ENCODE data around the gene MXD4. TPM values are rescaled to one million over a fixed set of nuclear protein-coding genes. Genes with fewer than 3 reads are reported as not detected.

MXD4 gene
- total RNA-seq, 1 experiment from 2014 or later: 18.9 TPM

- Histone ChIP-seq H3F3A (ENCODE audit: low read length, unreplicated experiment) (no peaks in the 10 kb centered on the region), H3K36me3 (ENCODE audit: low read depth, low read length) (no peaks in the 10 kb centered on the region), H3K9me2 (replicated peaks; ENCODE audit: low read length) (no peaks in the 10 kb centered on the region), H3K4me1 (ENCODE audit: insufficient read depth, low read length) (no peaks in the 10 kb centered on the region), H3K4me3 (ENCODE audit: low read length) (no peak overlapping the region), H3K27me3 (ENCODE audit: low read length) (no peaks in the 10 kb centered on the region), H3K27ac (ENCODE audit: low read length) (no peak overlapping the region), H3K4me2 (ENCODE audit: low read length) (no peak overlapping the region), H3K9ac (ENCODE audit: low read length) (no peak overlapping the region), H3K9me3 (ENCODE audit: low read length) (no peaks in the 10 kb centered on the region), H2AFZ (ENCODE audit: low read length) (no peak overlapping the region), H4K20me1 (ENCODE audit: low read length) (no peaks in the 10 kb centered on the region), H3K79me2 (ENCODE audit: low read length) (no peaks in the 10 kb centered on the region)
- no peak for ATAC-seq
- no peak for DNase-seq
- TF ChIP-seq EZH2 (IDR thresholded peaks at IDR 0.05; ENCODE audit: low read length, unreplicated experiment) (no peak), CTCF (conservative IDR thresholded peaks at IDR 0.05; ENCODE audit: low read depth, low read length) (no peak), EZH2phosphoT487 (IDR thresholded peaks at IDR 0.05; ENCODE audit: borderline replicate concordance, low read length) (no peak)
- ChIA-PET CTCF (no interaction called here), POLR2A (ENCODE audit: unreplicated experiment) (no interaction called here)
- BruUV-seq (replicated peaks): no TSS peak
- intact Hi-C loops (cut with micrococcal nuclease): no loop called here
Observed at GRCh38 chr4:2253160-2254084, 8.5 kb downstream of the MXD4 start.

- Histone ChIP-seq H3K36me3 (ENCODE audit: low read depth, low read length) (no peaks in the 10 kb centered on the region), H3K9me2 (replicated peaks; ENCODE audit: low read length) (no peaks in the 10 kb centered on the region), H3K4me1 (ENCODE audit: insufficient read depth, low read length) (no peaks in the 10 kb centered on the region), H3K9me3 (ENCODE audit: low read length) (no peaks in the 10 kb centered on the region), H3K79me2 (ENCODE audit: low read length) (no peaks in the 10 kb centered on the region), H3K27me3 (ENCODE audit: low read length) (no peaks in the 10 kb centered on the region), H3F3A (ENCODE audit: low read length, unreplicated experiment) (no peaks in the 10 kb centered on the region), H3K27ac (ENCODE audit: low read length) (no peak overlapping the region), H2AFZ (ENCODE audit: low read length) (no peak overlapping the region), H3K9ac (ENCODE audit: low read length) (no peak overlapping the region), H3K4me2 (ENCODE audit: low read length) (no peak overlapping the region), H4K20me1 (ENCODE audit: low read length) (no peaks in the 10 kb centered on the region), H3K4me3 (ENCODE audit: low read length) (no peak overlapping the region)
- intact Hi-C loops (cut with micrococcal nuclease): no loop called here
- BruUV-seq (replicated peaks): no TSS peak
- ATAC-seq: no peak
- TF ChIP-seq EZH2phosphoT487 (IDR thresholded peaks at IDR 0.05; ENCODE audit: borderline replicate concordance, low read length) (no peak), CTCF (conservative IDR thresholded peaks at IDR 0.05; ENCODE audit: low read depth, low read length) (no peak), EZH2 (IDR thresholded peaks at IDR 0.05; ENCODE audit: low read length, unreplicated experiment) (no peak)
- no peak for DNase-seq
- CTCF ChIA-PET: no interaction called here
- POLR2A ChIA-PET (ENCODE audit: unreplicated experiment): no interaction called here
Observed at GRCh38 chr4:2252530-2253091, 9.3 kb downstream of the MXD4 start.
